Brain microvascular endothelial cell (primary cell): Measurements from ENCODE around the gene MYD88.

Experiments used
- DNase-seq: peaks from one replicate; pipeline ENCODE4 v3.0.0-alpha.2; 2020
- H3K27ac ChIP-seq: fragments of 250-450 bp; sonication (Bioruptor Pico); 2 replicates; pipeline ENCODE4 v1.5.1; 2020; ENCODE audit warnings: mild to moderate bottlenecking, moderate library complexity
- H3K27me3 ChIP-seq: fragments of 250-450 bp; sonication (Bioruptor Pico); replicated peaks from 2 replicates; pipeline ENCODE4 v1.5.1; 2020; ENCODE audit warnings: mild to moderate bottlenecking
- H3K36me3 ChIP-seq: fragments of 250-450 bp; sonication (Bioruptor Pico); replicated peaks from 2 replicates; pipeline ENCODE4 v1.5.1; 2020; ENCODE audit warnings: mild to moderate bottlenecking
- H3K4me3 ChIP-seq: 2 replicates; pipeline ENCODE4 v1.5.1; 2011; ENCODE audit warnings: low read depth, mild to moderate bottlenecking, control low read depth, low read length, moderate library complexity
- in situ Hi-C: cut with HindIII; loops from 2 replicates; pipeline ENCODE4 v1.10.0; 2017; ENCODE audit warnings: low sequenced_read_pairs, low pct_ligation_motif_present
- TF ChIP-seq, protein P1 (sequence below): IDR thresholded peaks from 2 replicates; pipeline ENCODE4 v1.5.1; 2011; ENCODE audit warnings: low read depth, mild to moderate bottlenecking, moderate library complexity, low read length, control low read depth, inconsistent platforms; ENCODE audit errors: missing control alignments

MYD88 gene

DNA sequence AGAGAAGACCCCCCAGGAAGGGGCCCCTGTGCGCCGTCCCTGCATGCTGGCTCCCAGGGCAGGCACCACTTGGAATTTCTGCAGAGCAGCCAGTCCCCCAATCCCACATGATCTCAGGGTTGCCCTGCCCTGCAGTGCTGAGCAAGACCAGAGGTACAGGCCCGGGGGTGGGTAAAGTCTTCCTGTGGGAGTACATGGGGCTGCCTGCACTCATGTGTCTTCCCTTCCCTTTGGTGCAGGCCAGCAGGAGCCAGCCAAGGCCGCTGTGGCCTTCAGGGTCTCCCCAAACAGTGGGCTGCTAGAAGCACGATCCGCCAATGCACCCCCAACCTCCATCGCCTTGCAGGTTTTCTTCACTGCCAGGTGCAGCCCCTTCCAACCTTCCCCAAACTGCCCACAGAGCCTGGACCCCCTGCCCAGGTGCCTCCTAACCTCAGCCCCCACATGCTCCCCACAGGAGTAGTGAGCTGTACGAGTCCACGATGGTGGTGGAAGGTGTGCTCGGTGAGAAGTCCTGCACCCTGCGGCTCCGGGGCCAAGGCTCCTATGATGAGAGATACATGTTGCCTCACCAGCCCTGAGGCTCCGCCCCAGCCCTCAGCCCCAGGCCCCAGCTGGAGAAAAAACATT is 16.5 kb upstream of the MYD88 start:
- TF ChIP-seq, protein P1, sequence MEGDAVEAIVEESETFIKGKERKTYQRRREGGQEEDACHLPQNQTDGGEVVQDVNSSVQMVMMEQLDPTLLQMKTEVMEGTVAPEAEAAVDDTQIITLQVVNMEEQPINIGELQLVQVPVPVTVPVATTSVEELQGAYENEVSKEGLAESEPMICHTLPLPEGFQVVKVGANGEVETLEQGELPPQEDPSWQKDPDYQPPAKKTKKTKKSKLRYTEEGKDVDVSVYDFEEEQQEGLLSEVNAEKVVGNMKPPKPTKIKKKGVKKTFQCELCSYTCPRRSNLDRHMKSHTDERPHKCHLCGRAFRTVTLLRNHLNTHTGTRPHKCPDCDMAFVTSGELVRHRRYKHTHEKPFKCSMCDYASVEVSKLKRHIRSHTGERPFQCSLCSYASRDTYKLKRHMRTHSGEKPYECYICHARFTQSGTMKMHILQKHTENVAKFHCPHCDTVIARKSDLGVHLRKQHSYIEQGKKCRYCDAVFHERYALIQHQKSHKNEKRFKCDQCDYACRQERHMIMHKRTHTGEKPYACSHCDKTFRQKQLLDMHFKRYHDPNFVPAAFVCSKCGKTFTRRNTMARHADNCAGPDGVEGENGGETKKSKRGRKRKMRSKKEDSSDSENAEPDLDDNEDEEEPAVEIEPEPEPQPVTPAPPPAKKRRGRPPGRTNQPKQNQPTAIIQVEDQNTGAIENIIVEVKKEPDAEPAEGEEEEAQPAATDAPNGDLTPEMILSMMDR = no peak
- in situ Hi-C loops = no loop called here
- no peak overlapping the region for H3K27ac ChIP-seq
- no peak overlapping the region for H3K4me3 ChIP-seq
- peaks cover 32% of the 10 kb centered on the region for H3K36me3 ChIP-seq
- no peaks in the 10 kb centered on the region for H3K27me3 ChIP-seq
- no peak for DNase-seq

DNA sequence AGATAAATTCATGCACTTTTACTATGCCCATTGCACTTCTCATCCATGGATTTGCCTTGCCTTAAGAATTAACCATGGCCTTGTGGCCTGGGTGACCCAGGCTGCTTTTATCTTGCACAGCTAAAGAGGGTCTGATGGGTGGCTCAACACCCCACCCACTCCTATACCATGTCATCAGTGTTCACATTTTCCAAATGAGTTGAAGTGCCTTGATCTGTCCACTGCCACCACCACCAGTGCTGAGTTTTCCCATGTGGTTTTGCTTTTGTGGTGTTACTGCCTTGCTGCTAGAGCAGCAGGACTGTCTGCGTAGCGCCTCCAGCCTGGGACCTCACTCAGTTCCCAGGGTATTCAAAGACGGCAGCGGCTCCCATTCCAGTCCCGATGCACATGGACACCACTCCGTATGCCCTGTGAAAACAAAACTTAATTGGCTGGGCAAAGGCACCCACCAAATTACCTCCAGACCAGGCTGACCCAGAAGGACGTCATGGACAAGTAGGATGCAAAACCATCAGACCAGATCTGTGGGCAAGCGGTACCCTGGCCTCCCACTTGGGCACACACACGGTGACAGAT is 15.7 kb upstream of the MYD88 start:
- H3K27ac ChIP-seq = no peak overlapping the region
- TF ChIP-seq, protein P1 = no peak
- no peak for DNase-seq
- H3K27me3 ChIP-seq = no peaks in the 10 kb centered on the region
- in situ Hi-C loops = no loop called here
- peaks cover 38% of the 10 kb centered on the region for H3K36me3 ChIP-seq
- no peak overlapping the region for H3K4me3 ChIP-seq

DNA sequence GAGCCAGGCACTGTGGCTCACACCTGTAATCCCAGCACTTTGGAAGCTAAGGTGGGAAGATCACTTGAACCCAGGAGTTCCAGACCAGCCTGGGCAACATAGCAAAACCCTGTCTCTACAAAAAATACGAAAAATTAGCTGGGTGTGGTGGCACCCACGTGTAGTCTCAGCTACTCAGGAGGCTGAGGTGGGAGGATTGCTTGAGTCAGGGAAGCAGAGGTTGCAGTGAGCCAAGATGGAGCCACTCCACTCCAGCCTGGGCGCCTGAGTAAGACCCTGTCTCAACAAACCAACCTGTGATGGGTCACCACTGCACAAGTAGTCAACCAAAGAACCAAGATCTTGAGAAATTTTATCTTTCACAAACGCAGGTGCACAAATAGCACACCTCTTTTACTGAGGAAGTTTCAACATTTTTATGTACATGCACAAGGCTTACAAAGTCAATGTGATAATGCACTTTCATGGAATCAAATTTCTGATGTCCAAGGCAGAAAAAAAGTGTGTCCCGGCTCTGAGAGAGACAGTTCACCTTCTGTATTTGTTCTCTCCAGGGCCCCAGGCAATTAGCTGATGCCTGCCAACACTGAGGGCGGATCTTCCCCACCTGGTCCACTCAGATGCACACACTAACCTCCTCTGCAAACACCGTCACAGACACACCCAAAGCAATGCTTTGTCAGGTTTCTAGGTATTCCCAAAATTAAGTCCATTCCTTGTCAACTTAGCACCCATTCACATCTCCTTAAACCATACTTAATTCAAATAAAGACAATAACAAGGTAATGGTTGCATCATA is 13.9 kb upstream of the MYD88 start:
- TF ChIP-seq, protein P1 = no peak
- DNase-seq = no peak
- in situ Hi-C loops = no loop called here

DNA sequence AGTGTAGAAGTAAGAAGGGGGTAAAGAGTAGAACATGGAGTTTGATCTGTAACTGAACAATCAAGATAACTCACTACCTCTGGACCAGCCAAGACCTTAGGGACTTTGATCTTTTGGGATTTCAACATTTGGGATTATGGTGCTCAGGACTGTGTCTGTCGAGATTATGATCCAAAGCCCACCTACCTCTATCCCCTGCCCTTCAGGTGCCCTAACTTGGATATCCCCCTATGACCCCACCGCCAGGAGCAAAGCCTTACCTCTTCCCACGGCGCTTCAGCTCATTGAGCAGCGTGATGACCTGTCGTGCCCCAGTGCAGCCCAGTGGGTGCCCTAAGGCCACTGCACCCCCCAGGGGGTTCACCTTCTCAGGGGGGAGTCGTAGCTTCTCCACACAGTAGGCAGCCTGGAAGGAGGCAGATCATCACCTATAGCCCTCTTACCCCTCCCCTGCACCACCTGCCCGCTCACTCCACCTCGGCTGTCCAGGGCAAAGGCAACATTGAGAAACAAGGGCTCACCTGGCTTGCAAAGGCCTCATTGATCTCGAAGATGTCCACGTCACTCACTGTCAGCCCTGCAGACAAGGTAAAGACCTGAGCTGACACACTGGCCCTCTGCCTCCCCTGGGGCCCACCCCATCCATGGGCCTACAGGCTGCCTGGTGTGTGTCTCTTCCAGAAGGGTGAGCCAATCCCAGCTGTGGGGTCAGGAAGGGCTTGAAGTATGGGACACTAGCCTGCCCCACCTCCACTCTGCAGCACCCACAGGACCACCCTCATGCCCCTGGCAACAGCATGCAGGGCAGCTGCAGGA is 12.9 kb upstream of the MYD88 start:
- in situ Hi-C loops = no loop called here
- Histone ChIP-seq H3K4me3 (no peak overlapping the region), H3K27me3 (no peaks in the 10 kb centered on the region), H3K36me3 (peaks cover 58% of the 10 kb centered on the region), H3K27ac (no peak overlapping the region)
- DNase-seq = no peak
- TF ChIP-seq, protein P1 = no peak

More for the DNA sequence above, 13.9 kb upstream of the MYD88 start:
- H3K27me3 ChIP-seq = no peaks in the 10 kb centered on the region
- H3K27ac ChIP-seq = no peak overlapping the region
- peaks cover 52% of the 10 kb centered on the region for H3K36me3 ChIP-seq
- H3K4me3 ChIP-seq = no peak overlapping the region

- Histone ChIP-seq H3K36me3 (peaks cover 64% of the 10 kb centered on the region), H3K27me3 (no peaks in the 10 kb centered on the region), H3K4me3 (no peak overlapping the region), H3K27ac (no peak overlapping the region)
- in situ Hi-C loops = no loop called here
- no peak for DNase-seq
- TF ChIP-seq, protein P1 = no peak
These were observed 12.2 kb upstream of the MYD88 start for GRCh38 chr3:38126121-38126892.
